ENCODE data around the gene ELAVL2. TPM values are rescaled to one million over a fixed set of nuclear protein-coding genes. Genes with fewer than 3 reads are reported as not detected.

ELAVL2 gene
- total RNA-seq, 1 experiment from 2014 or later, result not detected

DNA sequence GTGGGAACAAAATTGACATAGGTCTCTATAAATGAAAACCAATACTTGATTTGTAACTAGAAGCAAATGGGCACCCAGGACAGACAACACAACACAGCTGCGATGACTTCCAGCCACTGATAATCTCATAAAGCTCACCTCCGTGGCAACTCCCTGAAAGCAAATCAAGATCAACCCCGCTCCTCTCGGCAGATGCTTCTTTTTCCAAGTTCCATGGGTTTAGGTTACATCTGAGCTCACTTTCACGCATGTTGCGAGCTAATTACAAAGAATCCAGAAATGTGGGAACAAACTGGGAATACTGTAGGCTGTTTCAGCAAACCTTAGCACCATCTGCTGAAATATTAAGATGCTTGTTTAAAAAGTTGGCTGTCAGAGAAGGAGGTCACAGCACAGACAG is 153.9 kb downstream of the ELAVL2 start:
- ChIA-PET POLR2A (no interaction called here), CTCF (no interaction called here)
- Histone ChIP-seq H3K9me3 (ENCODE audit: control insufficient read depth, insufficient read depth, low read depth, low read length) (no peaks in the 10 kb centered on the region), H3K27me3 (ENCODE audit: control insufficient read depth, insufficient read depth, low read length) (no peaks in the 10 kb centered on the region), H3K4me1 (ENCODE audit: control insufficient read depth, insufficient read depth, low read length) (no peaks in the 10 kb centered on the region), H3K4me3 (ENCODE audit: low read depth in 2 of 2, low read length in 2 of 2) (no peak overlapping the region), H3K27ac (ENCODE audit: low read length) (no peak overlapping the region), H3K36me3 (ENCODE audit: control insufficient read depth, insufficient read depth, low read length) (no peaks in the 10 kb centered on the region)
- no peak for TF ChIP-seq TCF7L2 (IDR thresholded peaks at IDR 0.05; ENCODE audit: low read depth, low read length)
- intact Hi-C loops (cut with micrococcal nuclease; ENCODE audit: unreplicated experiment), result no loop called here
- ATAC-seq (no peak), DNase-seq (ENCODE audit: low read depth, low spot score) (no peak)
- BruUV-seq (replicated peaks), result no TSS peak
- in situ Hi-C loops (cut with HindIII; ENCODE audit: low pct_unique_long_range_greater_than_20kb, low sequenced_read_pairs), result no loop called here

DNA sequence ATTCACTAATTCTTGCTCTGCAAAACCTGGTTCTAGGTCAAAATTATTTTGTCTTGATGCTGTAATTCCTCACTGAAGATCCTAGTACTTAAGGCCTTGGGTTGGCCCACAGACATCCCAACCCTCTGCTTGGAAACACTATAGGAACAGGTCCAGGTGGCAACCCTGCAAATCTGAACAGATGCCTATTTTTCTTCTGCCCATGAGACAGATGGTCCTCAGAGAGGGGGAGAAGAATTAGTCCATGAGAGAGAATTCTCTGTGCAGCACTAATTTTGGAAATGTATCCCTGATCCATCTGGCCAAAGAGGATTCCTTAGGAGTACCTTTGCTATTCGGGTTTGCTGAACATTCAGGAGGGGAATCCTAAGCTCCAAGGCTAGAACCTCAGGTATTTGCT is 156.3 kb downstream of the ELAVL2 start:
- ATAC-seq, result no peak
- no peak overlapping the region for H3K4me3 ChIP-seq (ENCODE audit: low read depth in 2 of 2, low read length in 2 of 2)
- POLR2A ChIA-PET, result no interaction called here
- TF ChIP-seq SIN3A (IDR thresholded peaks at IDR 0.05; ENCODE audit: borderline replicate concordance, insufficient read depth, low read depth, low read length) (no peak), REST (IDR thresholded peaks at IDR 0.05; ENCODE audit: insufficient read depth in 1 of 2, low read depth in 2 of 2, low read length in 1 of 2) (no peak), TCF7L2 (IDR thresholded peaks at IDR 0.05; ENCODE audit: low read depth, low read length) (no peak), CTCF (IDR thresholded peaks at IDR 0.05) (no peak), POLR2AphosphoS5 (IDR thresholded peaks at IDR 0.05; ENCODE audit: low read depth, low read length) (no peak)
- H3K27me3 ChIP-seq (ENCODE audit: control insufficient read depth, insufficient read depth, low read length), result no peaks in the 10 kb centered on the region
- H3K9me3 ChIP-seq (ENCODE audit: control insufficient read depth, insufficient read depth, low read depth, low read length), result no peaks in the 10 kb centered on the region
- no peaks in the 10 kb centered on the region for H3K36me3 ChIP-seq (ENCODE audit: control insufficient read depth, insufficient read depth, low read length)
- no peak for DNase-seq (ENCODE audit: low read depth, low spot score)
- CTCF ChIA-PET, result no interaction called here
- intact Hi-C loops (cut with micrococcal nuclease; ENCODE audit: unreplicated experiment) (no loop called here), in situ Hi-C loops (cut with HindIII; ENCODE audit: low pct_unique_long_range_greater_than_20kb, low sequenced_read_pairs) (no loop called here)
- no peak overlapping the region for H3K27ac ChIP-seq (ENCODE audit: low read length)
- no peaks in the 10 kb centered on the region for H3K4me1 ChIP-seq (ENCODE audit: control insufficient read depth, insufficient read depth, low read length)
- no TSS peak for BruUV-seq (replicated peaks)

GRCh38 chr9:23665635-23666034 is 160.4 kb downstream of the ELAVL2 start:
- TF ChIP-seq POLR2AphosphoS5 (IDR thresholded peaks at IDR 0.05; ENCODE audit: low read depth, low read length) (no peak), SIN3A (IDR thresholded peaks at IDR 0.05; ENCODE audit: borderline replicate concordance, insufficient read depth, low read depth, low read length) (no peak), REST (IDR thresholded peaks at IDR 0.05; ENCODE audit: insufficient read depth in 1 of 2, low read depth in 2 of 2, low read length in 1 of 2) (no peak)
- no peaks in the 10 kb centered on the region for H3K27me3 ChIP-seq (ENCODE audit: control insufficient read depth, insufficient read depth, low read length)
- ATAC-seq (no peak), DNase-seq (ENCODE audit: low read depth, low spot score) (no peak)
- H3K27ac ChIP-seq (ENCODE audit: low read length), result no peak overlapping the region
- H3K9me3 ChIP-seq (ENCODE audit: control insufficient read depth, insufficient read depth, low read depth, low read length), result no peaks in the 10 kb centered on the region
- no TSS peak for BruUV-seq (replicated peaks)
- CTCF ChIA-PET, result no interaction called here
- no peak overlapping the region for H3K4me3 ChIP-seq (ENCODE audit: low read depth in 2 of 2, low read length in 2 of 2)
- in situ Hi-C loops (cut with HindIII; ENCODE audit: low pct_unique_long_range_greater_than_20kb, low sequenced_read_pairs), result no loop called here
- no peaks in the 10 kb centered on the region for H3K36me3 ChIP-seq (ENCODE audit: control insufficient read depth, insufficient read depth, low read length)
- POLR2A ChIA-PET, result no interaction called here
- H3K4me1 ChIP-seq (ENCODE audit: control insufficient read depth, insufficient read depth, low read length), result no peaks in the 10 kb centered on the region
- intact Hi-C loops (cut with micrococcal nuclease; ENCODE audit: unreplicated experiment), result no loop called here

Data from Panc1 (cell line).